ENCODE results near the gene ZFYVE9. TPM values are rescaled to one million over a fixed set of nuclear protein-coding genes. Genes with fewer than 3 reads are reported as not detected.

Gene ZFYVE9
- total RNA-seq, 1 donor from 2014 or later = 25.6 TPM

DNA sequence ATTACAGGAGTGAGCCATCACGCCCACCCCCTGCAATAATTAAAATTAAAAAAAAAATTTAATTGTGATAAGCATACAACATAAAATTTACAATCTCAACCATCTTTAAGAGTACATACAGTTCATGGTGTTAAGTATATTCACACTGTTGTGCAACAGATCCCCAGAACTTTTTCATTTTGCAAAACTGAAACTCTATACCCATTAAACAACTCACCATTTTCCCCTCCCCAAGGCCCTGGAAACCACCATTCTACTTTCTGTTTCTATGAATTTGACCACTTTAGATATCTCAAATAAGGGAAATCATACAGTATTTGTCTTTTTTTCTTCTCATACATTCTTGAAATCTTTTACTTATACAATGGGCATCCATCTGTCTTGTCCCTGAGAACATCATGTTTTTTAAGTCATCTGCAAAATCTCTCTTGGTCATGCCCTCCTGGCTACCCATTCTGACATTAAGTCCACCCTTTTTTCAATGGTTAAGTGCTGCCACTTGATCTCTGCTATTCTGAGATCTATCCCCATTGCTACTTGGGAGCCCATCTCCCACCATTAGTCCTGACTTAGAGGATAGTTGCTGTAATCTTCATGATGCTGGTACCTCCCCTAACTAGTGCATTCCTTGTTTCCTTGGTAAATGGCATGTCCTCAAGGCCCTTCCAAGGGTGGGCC is 39.4 kb upstream of the ZFYVE9 start:
- TF ChIP-seq, protein P1, sequence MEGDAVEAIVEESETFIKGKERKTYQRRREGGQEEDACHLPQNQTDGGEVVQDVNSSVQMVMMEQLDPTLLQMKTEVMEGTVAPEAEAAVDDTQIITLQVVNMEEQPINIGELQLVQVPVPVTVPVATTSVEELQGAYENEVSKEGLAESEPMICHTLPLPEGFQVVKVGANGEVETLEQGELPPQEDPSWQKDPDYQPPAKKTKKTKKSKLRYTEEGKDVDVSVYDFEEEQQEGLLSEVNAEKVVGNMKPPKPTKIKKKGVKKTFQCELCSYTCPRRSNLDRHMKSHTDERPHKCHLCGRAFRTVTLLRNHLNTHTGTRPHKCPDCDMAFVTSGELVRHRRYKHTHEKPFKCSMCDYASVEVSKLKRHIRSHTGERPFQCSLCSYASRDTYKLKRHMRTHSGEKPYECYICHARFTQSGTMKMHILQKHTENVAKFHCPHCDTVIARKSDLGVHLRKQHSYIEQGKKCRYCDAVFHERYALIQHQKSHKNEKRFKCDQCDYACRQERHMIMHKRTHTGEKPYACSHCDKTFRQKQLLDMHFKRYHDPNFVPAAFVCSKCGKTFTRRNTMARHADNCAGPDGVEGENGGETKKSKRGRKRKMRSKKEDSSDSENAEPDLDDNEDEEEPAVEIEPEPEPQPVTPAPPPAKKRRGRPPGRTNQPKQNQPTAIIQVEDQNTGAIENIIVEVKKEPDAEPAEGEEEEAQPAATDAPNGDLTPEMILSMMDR (IDR thresholded peaks at IDR 0.05; ENCODE audit: partially characterized antibody, unreplicated experiment) = no peak
- H3K36me3 Mint-ChIP-seq (ENCODE audit: unreplicated experiment) = no peaks in the 10 kb centered on the region
- no peaks in the 10 kb centered on the region for H3K4me1 Mint-ChIP-seq (ENCODE audit: low read depth, unreplicated experiment)
- no peaks in the 10 kb centered on the region for H3K27me3 Mint-ChIP-seq (ENCODE audit: unreplicated experiment)
- DNase-seq = no peak
- H3K4me3 Mint-ChIP-seq (ENCODE audit: unreplicated experiment) = no peak overlapping the region
- no peak overlapping the region for H3K27ac Mint-ChIP-seq (ENCODE audit: unreplicated experiment)
- H3K9me3 Mint-ChIP-seq (ENCODE audit: unreplicated experiment) = no peaks in the 10 kb centered on the region

DNA sequence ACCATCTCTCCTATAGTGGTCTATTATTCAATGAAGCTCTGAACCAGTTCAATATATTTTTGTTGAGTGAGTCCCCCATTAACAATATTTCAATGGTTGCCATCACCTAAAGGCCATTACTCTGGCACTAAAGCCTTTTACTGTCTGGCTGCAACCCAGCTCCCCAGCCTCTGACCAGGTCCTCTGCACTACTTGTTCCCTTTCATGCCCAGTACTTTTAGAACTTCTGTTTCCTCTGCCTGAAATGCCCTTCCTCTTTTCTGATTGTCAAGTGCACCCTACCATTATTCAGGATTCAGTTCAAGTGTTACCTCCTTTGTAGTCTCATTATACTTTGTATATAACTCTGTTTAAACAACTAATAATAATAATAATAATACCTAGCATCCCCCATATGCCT is 30.4 kb upstream of the ZFYVE9 start:
- TF ChIP-seq, protein P1 (IDR thresholded peaks at IDR 0.05; ENCODE audit: partially characterized antibody, unreplicated experiment) = no peak
- peaks cover 1% of the 10 kb centered on the region for H3K27me3 Mint-ChIP-seq (ENCODE audit: unreplicated experiment)
- DNase-seq = no peak
- H3K4me1 Mint-ChIP-seq (ENCODE audit: low read depth, unreplicated experiment) = no peaks in the 10 kb centered on the region
- H3K9me3 Mint-ChIP-seq (ENCODE audit: unreplicated experiment) = peaks cover 2% of the 10 kb centered on the region
- no peaks in the 10 kb centered on the region for H3K36me3 Mint-ChIP-seq (ENCODE audit: unreplicated experiment)
- no peak overlapping the region for H3K27ac Mint-ChIP-seq (ENCODE audit: unreplicated experiment)
- no peak overlapping the region for H3K4me3 Mint-ChIP-seq (ENCODE audit: unreplicated experiment)

DNA sequence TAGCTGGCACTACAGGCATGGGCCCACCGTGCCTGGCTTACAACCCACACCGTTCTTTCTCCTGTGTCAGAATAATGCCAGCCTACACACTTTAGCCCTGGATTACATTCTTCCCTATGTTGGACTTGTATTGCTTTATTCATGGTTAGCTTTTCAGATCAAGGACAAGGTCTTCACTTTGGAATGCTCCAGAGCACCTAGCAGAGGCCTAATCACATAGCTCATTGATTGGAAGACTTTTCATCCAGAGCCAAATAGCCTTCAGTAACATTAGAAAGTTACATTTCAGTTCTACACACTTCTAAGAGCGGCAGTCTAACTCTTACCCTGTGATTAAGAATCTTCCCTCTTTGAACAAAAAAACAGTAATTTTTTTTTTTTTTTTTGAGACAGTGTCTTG is 29.4 kb upstream of the ZFYVE9 start:
- Mint-ChIP-seq H3K9me3 (ENCODE audit: unreplicated experiment) (peaks cover 2% of the 10 kb centered on the region), H3K4me1 (ENCODE audit: low read depth, unreplicated experiment) (no peaks in the 10 kb centered on the region), H3K27ac (ENCODE audit: unreplicated experiment) (no peak overlapping the region), H3K27me3 (ENCODE audit: unreplicated experiment) (peaks cover 1% of the 10 kb centered on the region), H3K36me3 (ENCODE audit: unreplicated experiment) (no peaks in the 10 kb centered on the region), H3K4me3 (ENCODE audit: unreplicated experiment) (no peak overlapping the region)
- TF ChIP-seq, protein P1 (IDR thresholded peaks at IDR 0.05; ENCODE audit: partially characterized antibody, unreplicated experiment) = no peak
- no peak for DNase-seq

DNA sequence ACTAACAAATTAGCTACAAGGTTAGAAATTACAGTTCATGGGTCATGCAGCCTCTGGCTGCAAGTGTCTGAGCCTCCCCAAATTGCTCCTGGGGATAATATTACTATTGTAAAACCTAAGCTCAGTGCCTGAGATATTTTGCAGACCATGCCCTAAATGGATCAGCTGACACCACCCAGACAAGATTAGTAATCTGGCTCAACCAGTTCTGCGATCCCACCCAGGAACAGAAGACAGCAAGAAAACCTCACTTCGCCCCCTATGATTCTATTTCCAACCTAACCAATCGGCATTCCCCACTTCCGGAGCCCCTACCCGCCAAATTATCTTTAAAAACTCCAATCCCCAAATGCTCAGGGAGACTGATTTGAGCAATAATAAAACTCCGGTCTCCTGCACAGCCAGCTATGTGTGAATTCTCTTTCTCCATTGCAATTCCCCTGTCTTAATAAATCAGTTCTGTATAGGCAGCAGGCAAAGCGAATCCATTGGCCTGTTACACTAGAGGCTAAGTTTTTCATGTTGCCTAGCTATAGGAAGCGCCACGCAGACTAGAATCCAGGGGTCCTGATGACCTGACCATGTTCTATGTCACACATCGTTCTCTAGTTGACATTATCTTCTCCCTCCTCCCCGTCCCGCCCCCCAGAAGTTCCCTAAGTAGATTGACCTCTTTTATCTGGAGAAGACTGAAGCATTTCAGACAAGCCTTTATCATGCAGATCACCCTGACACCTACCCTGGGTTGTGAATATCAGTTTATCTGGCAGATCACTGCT is 22.4 kb upstream of the ZFYVE9 start:
- H3K36me3 Mint-ChIP-seq (ENCODE audit: unreplicated experiment) = no peaks in the 10 kb centered on the region
- H3K4me1 Mint-ChIP-seq (ENCODE audit: low read depth, unreplicated experiment) = no peaks in the 10 kb centered on the region
- no peak overlapping the region for H3K4me3 Mint-ChIP-seq (ENCODE audit: unreplicated experiment)
- no peak for DNase-seq
- TF ChIP-seq, protein P1 (IDR thresholded peaks at IDR 0.05; ENCODE audit: partially characterized antibody, unreplicated experiment) = no peak
- peaks cover 3% of the 10 kb centered on the region for H3K27me3 Mint-ChIP-seq (ENCODE audit: unreplicated experiment)
- H3K27ac Mint-ChIP-seq (ENCODE audit: unreplicated experiment) = no peak overlapping the region
- peaks cover 5% of the 10 kb centered on the region for H3K9me3 Mint-ChIP-seq (ENCODE audit: unreplicated experiment)

DNA sequence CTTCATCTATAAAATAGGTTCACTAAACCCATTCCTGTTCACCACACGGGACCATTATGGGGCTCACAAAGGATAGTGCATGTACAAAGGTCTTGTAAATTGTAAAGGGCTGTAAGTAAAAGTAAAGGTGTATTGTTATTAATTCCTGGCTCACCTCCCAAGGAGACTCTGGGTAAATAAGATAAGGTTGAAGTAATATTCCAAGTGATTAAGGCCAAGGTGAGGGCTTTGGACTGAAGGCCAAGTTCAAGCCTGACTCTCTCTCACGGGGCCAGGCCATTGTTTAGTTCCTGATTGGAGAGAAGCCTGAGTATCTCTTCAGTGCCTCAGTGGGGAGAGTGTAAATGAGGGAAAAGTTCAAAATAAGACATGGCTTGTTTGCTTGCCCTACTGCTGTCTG is 19.5 kb upstream of the ZFYVE9 start:
- no peaks in the 10 kb centered on the region for H3K36me3 Mint-ChIP-seq (ENCODE audit: unreplicated experiment)
- peaks cover 2% of the 10 kb centered on the region for H3K27me3 Mint-ChIP-seq (ENCODE audit: unreplicated experiment)
- H3K9me3 Mint-ChIP-seq (ENCODE audit: unreplicated experiment) = peaks cover 3% of the 10 kb centered on the region
- TF ChIP-seq, protein P1 (IDR thresholded peaks at IDR 0.05; ENCODE audit: partially characterized antibody, unreplicated experiment) = no peak
- no peak for DNase-seq
- H3K4me3 Mint-ChIP-seq (ENCODE audit: unreplicated experiment) = no peak overlapping the region
- no peaks in the 10 kb centered on the region for H3K4me1 Mint-ChIP-seq (ENCODE audit: low read depth, unreplicated experiment)
- H3K27ac Mint-ChIP-seq (ENCODE audit: unreplicated experiment) = no peak overlapping the region

Measured in glutamatergic neuron (in vitro differentiated cells).